ENCODE measurements around the gene CD28. TPM values are rescaled to one million over a fixed set of nuclear protein-coding genes. Genes with fewer than 3 reads are reported as not detected.

The CD28 gene
- total and polyA plus RNA-seq, 10 of the 15 experiments (the other 5 are each of a cell fraction or from before 2014, with no cell fraction given), result 0.03 to 0.23 (median 0.04) TPM; not detected in 7

DNA sequence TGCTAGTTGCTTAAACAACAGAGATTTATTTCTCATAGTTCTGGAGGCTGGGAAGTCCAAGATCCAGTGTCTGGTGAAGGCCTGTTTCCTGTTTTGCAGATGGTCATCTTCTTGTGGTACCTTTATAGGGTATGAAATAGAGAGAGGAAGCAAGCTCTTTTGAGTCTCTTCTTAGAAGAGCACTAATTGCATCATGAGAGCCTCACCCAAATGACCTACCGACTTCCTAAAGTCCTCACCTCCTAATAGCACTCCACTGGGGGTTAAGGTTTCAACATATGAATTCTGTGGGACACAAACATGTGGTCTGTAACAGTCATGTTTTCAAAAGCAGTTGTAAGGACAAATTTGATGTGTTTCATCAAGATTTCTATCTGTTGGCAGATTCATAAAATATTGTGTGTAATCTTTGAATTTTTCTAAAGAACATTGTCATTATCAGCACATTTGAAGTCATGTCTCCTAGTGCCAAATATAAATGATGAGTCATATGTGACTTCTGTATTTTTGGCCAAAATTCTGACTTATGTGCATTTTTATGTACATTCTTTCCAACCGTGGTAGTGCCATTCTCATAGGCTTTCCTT, 45.3 kb downstream of the CD28 start:
- no peak overlapping the region for H3K4me3 ChIP-seq
- ChIA-PET POLR2A (no interaction called here), CTCF (no interaction called here), RAD21 (ENCODE audit: unreplicated experiment) (no interaction called here), SMC1A (ENCODE audit: uncharacterized antibody, unreplicated experiment) (interaction anchor here (0.8 kb wide), 1 partner anchor 82 kb away, joined by 3 read pairs; no protein-coding TSS in a partner anchor)
- DNase-seq (ENCODE audit: low read depth, low spot score), result no peak
- in situ Hi-C loops (cut with MboI), result no loop called here
- H3K79me2 ChIP-seq (ENCODE audit: control insufficient read depth, insufficient read depth, low read length), result no peaks in the 10 kb centered on the region
- no peak overlapping the region for H3K4me2 ChIP-seq (ENCODE audit: control insufficient read depth, insufficient read depth)
- no TSS peak for BruUV-seq (replicated peaks)
- H3K27me3 ChIP-seq (replicated peaks in 1 of 2; ENCODE audit: control insufficient read depth in 2 of 2, insufficient read depth in 2 of 2, low read length in 1 of 2), result no peaks in the 10 kb centered on the region
- intact Hi-C loops (cut with micrococcal nuclease; ENCODE audit: unreplicated experiment), result no loop called here
- no peaks in the 10 kb centered on the region for H3K36me3 ChIP-seq (ENCODE audit: control insufficient read depth in 2 of 2, insufficient read depth in 2 of 2, low read length in 1 of 2)
- no peak overlapping the region for H3K9ac ChIP-seq (ENCODE audit: control insufficient read depth, insufficient read depth, low read length)
- no peak overlapping the region for H2AFZ ChIP-seq (ENCODE audit: control insufficient read depth, low read depth, low read length)
- H3K27ac ChIP-seq (ENCODE audit: control insufficient read depth, insufficient read depth), result no peak overlapping the region
- no peaks in the 10 kb centered on the region; the same call in 2 of the 3 replicates for H3K9me3 ChIP-seq (replicated peaks; ENCODE audit: control insufficient read depth, insufficient read depth, low read length)
- no peaks in the 10 kb centered on the region for H4K20me1 ChIP-seq (ENCODE audit: control insufficient read depth, insufficient read depth)
- no peaks in the 10 kb centered on the region for H3K4me1 ChIP-seq (ENCODE audit: control insufficient read depth, insufficient read depth, low read length)
- WGBS (ENCODE audit: insufficient coverage, insufficient replicate concordance, low lambda C conversion rate, missing lambda C conversion rate), result 27% methylated on average over 2 of the region's 2 CpGs
- no peak for ATAC-seq
- peak; percentile 35 for FAIRE-seq
- TF ChIP-seq, protein P1, sequence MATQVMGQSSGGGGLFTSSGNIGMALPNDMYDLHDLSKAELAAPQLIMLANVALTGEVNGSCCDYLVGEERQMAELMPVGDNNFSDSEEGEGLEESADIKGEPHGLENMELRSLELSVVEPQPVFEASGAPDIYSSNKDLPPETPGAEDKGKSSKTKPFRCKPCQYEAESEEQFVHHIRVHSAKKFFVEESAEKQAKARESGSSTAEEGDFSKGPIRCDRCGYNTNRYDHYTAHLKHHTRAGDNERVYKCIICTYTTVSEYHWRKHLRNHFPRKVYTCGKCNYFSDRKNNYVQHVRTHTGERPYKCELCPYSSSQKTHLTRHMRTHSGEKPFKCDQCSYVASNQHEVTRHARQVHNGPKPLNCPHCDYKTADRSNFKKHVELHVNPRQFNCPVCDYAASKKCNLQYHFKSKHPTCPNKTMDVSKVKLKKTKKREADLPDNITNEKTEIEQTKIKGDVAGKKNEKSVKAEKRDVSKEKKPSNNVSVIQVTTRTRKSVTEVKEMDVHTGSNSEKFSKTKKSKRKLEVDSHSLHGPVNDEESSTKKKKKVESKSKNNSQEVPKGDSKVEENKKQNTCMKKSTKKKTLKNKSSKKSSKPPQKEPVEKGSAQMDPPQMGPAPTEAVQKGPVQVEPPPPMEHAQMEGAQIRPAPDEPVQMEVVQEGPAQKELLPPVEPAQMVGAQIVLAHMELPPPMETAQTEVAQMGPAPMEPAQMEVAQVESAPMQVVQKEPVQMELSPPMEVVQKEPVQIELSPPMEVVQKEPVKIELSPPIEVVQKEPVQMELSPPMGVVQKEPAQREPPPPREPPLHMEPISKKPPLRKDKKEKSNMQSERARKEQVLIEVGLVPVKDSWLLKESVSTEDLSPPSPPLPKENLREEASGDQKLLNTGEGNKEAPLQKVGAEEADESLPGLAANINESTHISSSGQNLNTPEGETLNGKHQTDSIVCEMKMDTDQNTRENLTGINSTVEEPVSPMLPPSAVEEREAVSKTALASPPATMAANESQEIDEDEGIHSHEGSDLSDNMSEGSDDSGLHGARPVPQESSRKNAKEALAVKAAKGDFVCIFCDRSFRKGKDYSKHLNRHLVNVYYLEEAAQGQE (IDR thresholded peaks at IDR 0.05; ENCODE audit: low read depth, low read length), result no peak
- no peak for TF ChIP-seq ZZZ3 (IDR thresholded peaks at IDR 0.05; ENCODE audit: control insufficient read depth, insufficient read length, low read depth)
- no peak for TF ChIP-seq PKNOX1 (IDR thresholded peaks at IDR 0.05)
- TF ChIP-seq SMAD5 (IDR thresholded peaks at IDR 0.05; ENCODE audit: low read depth), result no peak
- TF ChIP-seq, protein P2, sequence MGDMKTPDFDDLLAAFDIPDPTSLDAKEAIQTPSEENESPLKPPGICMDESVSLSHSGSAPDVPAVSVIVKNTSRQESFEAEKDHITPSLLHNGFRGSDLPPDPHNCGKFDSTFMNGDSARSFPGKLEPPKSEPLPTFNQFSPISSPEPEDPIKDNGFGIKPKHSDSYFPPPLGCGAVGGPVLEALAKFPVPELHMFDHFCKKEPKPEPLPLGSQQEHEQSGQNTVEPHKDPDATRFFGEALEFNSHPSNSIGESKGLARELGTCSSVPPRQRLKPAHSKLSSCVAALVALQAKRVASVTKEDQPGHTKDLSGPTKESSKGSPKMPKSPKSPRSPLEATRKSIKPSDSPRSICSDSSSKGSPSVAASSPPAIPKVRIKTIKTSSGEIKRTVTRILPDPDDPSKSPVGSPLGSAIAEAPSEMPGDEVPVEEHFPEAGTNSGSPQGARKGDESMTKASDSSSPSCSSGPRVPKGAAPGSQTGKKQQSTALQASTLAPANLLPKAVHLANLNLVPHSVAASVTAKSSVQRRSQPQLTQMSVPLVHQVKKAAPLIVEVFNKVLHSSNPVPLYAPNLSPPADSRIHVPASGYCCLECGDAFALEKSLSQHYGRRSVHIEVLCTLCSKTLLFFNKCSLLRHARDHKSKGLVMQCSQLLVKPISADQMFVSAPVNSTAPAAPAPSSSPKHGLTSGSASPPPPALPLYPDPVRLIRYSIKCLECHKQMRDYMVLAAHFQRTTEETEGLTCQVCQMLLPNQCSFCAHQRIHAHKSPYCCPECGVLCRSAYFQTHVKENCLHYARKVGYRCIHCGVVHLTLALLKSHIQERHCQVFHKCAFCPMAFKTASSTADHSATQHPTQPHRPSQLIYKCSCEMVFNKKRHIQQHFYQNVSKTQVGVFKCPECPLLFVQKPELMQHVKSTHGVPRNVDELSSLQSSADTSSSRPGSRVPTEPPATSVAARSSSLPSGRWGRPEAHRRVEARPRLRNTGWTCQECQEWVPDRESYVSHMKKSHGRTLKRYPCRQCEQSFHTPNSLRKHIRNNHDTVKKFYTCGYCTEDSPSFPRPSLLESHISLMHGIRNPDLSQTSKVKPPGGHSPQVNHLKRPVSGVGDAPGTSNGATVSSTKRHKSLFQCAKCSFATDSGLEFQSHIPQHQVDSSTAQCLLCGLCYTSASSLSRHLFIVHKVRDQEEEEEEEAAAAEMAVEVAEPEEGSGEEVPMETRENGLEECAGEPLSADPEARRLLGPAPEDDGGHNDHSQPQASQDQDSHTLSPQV (IDR thresholded peaks at IDR 0.05), result no peak
- TF ChIP-seq PML (IDR thresholded peaks at IDR 0.05; ENCODE audit: low read length), result no peak
- no peak for TF ChIP-seq EED (IDR thresholded peaks at IDR 0.05; ENCODE audit: low read depth)
- TF ChIP-seq, protein P3, sequence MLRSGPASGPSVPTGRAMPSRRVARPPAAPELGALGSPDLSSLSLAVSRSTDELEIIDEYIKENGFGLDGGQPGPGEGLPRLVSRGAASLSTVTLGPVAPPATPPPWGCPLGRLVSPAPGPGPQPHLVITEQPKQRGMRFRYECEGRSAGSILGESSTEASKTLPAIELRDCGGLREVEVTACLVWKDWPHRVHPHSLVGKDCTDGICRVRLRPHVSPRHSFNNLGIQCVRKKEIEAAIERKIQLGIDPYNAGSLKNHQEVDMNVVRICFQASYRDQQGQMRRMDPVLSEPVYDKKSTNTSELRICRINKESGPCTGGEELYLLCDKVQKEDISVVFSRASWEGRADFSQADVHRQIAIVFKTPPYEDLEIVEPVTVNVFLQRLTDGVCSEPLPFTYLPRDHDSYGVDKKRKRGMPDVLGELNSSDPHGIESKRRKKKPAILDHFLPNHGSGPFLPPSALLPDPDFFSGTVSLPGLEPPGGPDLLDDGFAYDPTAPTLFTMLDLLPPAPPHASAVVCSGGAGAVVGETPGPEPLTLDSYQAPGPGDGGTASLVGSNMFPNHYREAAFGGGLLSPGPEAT (IDR thresholded peaks at IDR 0.05; ENCODE audit: low read depth), result no peak
- no peak for TF ChIP-seq E4F1 (IDR thresholded peaks at IDR 0.05; ENCODE audit: borderline replicate concordance, partially characterized antibody)
- no peak for TF ChIP-seq NR2C1 (IDR thresholded peaks at IDR 0.05)
- TF ChIP-seq TBL1XR1 (IDR thresholded peaks at IDR 0.05; ENCODE audit: low read depth, low read length), result no peak

All from GM12878 (cell line).